IMR-90 (cell line): ENCODE results near the gene MAN1C1. TPM values are rescaled to one million over a fixed set of nuclear protein-coding genes. Genes with fewer than 3 reads are reported as not detected.
A peak's percentile ranks its signal among the peaks of the same experiment; 100 is the strongest.

Source experiments
- ATAC-seq: fragments of 200-7000 bp; cut with Tn5 transposase; 2 replicates; pipeline ENCODE4 v1.9.1; 2020; ENCODE audit warnings: low read depth, mild to moderate bottlenecking, moderate library complexity
- BruUV-seq: library from RNA; stranded (reverse); fragments of 400-500 nt; replicated peaks from 2 replicates; lab custom pipeline; 2021; lab: Mats Ljungman, UMichigan
- CTCF ChIA-PET: fragments of 300-600 bp; formaldehyde crosslinking; extraction: SDS; loops from one replicate; lab custom pipeline; 2021; ENCODE audit warnings: antibody characterized with exemption; lab: Yijun Ruan, JAX
- POLR2A ChIA-PET: fragments of 300-600 bp; sonication (Branson Sonifier 250); formaldehyde crosslinking; loops from one replicate; lab custom pipeline; 2022; ENCODE audit warnings: antibody characterized with exemption; ENCODE audit not compliant: unreplicated experiment; lab: Charles Lee
- DNase-seq: peaks from one replicate; pipeline ENCODE4 v3.0.0; 2013
- H2AFZ ChIP-seq: replicated peaks from 2 replicates; pipeline ENCODE3; 2013; ENCODE audit warnings: low read length, mild to moderate bottlenecking; ENCODE audit not compliant: poor library complexity
- H2AK5ac ChIP-seq: 2 replicates; pipeline ENCODE4 v1.6.1; 2013; ENCODE audit warnings: low read depth, low read length, inconsistent platforms
- H2AK9ac ChIP-seq: replicated peaks from 2 replicates; pipeline ENCODE3; 2013; ENCODE audit warnings: mild to moderate bottlenecking, low read depth, low read length, moderate library complexity; ENCODE audit not compliant: poor library complexity
- H2BK120ac ChIP-seq: 2 replicates; pipeline ENCODE4 v1.6.1; 2013; ENCODE audit warnings: low read depth, low read length, inconsistent platforms
- H2BK15ac ChIP-seq: 3 replicates; pipeline ENCODE4 v1.6.1; 2013; ENCODE audit warnings: low read depth, low read length, inconsistent platforms
- H2BK20ac ChIP-seq: 2 replicates; pipeline ENCODE4 v1.6.1; 2013; ENCODE audit warnings: low read depth, mild to moderate bottlenecking, inconsistent platforms, low read length, moderate library complexity
- H2BK5ac ChIP-seq: 2 replicates; pipeline ENCODE4 v1.6.1; 2013; ENCODE audit warnings: mild to moderate bottlenecking, low read depth, low read length, inconsistent platforms; ENCODE audit not compliant: poor library complexity, severe bottlenecking
- H3K14ac ChIP-seq: replicated peaks from 2 replicates; pipeline ENCODE4 v1.6.1; 2013; ENCODE audit warnings: low read depth, low read length, inconsistent platforms
- H3K18ac ChIP-seq: 2 replicates; pipeline ENCODE4 v1.6.1; 2013; ENCODE audit warnings: low read depth, low read length, control low read depth
- H3K23ac ChIP-seq: 2 replicates; pipeline ENCODE4 v1.6.1; 2013; ENCODE audit warnings: low read depth, low read length, inconsistent platforms
- H3K27ac ChIP-seq: 2 replicates; pipeline ENCODE4 v1.5.1; 2013; ENCODE audit warnings: mild to moderate bottlenecking, control low read depth, low read length; ENCODE audit not compliant: insufficient read depth
- H3K27me3 ChIP-seq: 2 replicates; pipeline ENCODE4 v1.6.1; 2013; ENCODE audit warnings: low read length; ENCODE audit not compliant: control insufficient read depth, insufficient read depth
- H3K36me3 ChIP-seq: 2 replicates; pipeline ENCODE4 v1.6.1; 2013; ENCODE audit warnings: low read length, mixed read lengths; ENCODE audit not compliant: control insufficient read depth, insufficient read depth
- H3K4ac ChIP-seq: 2 replicates; pipeline ENCODE4 v1.6.1; 2013; ENCODE audit warnings: low read depth, low read length, inconsistent platforms
- H3K4me1 ChIP-seq: 2 replicates; pipeline ENCODE4 v1.6.1; 2013; ENCODE audit warnings: low read length, mixed read lengths; ENCODE audit not compliant: control insufficient read depth, insufficient read depth
- H3K4me2 ChIP-seq: 2 replicates; pipeline ENCODE4 v1.6.1; 2013; ENCODE audit warnings: low read depth, mild to moderate bottlenecking, control low read depth, low read length, moderate library complexity
- H3K4me3 ChIP-seq: 2 replicates; pipeline ENCODE4 v1.5.1; 2013; ENCODE audit warnings: low read depth, mild to moderate bottlenecking, control low read depth, low read length, moderate library complexity; ENCODE audit not compliant: insufficient read depth
- H3K56ac ChIP-seq: 2 replicates; pipeline ENCODE4 v1.6.1; 2013; ENCODE audit warnings: low read length, inconsistent platforms; ENCODE audit not compliant: insufficient read depth; ENCODE audit errors: extremely low read depth
- H3K79me1 ChIP-seq, 2 experiments: 2 replicates each; pipeline ENCODE4 v1.6.1; 2013; ENCODE audit warnings: low read length in 2 of 2, inconsistent platforms in 1 of 2, low read depth in 1 of 2
- H3K9ac ChIP-seq: 2 replicates; pipeline ENCODE4 v1.6.1; 2013; ENCODE audit warnings: low read depth, low read length, control low read depth
- H3K9me1 ChIP-seq: 2 replicates; pipeline ENCODE4 v1.6.1; 2013; ENCODE audit warnings: low read length, inconsistent platforms; ENCODE audit not compliant: insufficient read depth
- H3K9me3 ChIP-seq: 2 replicates; pipeline ENCODE4 v1.6.1; 2013; ENCODE audit warnings: low read length; ENCODE audit not compliant: control insufficient read depth, insufficient read depth
- H4K20me1 ChIP-seq: 2 replicates; pipeline ENCODE4 v1.6.1; 2013; ENCODE audit warnings: low read length, inconsistent platforms; ENCODE audit not compliant: insufficient read depth
- H4K5ac ChIP-seq: 2 replicates; pipeline ENCODE4 v1.6.1; 2013; ENCODE audit warnings: mild to moderate bottlenecking, low read depth, low read length, control low read depth
- H4K8ac ChIP-seq, 2 experiments: 2 replicates each; pipeline ENCODE4 v1.6.1; 2013; ENCODE audit warnings: low read depth in 2 of 2, low read length in 2 of 2, control low read depth in 1 of 2, inconsistent platforms in 1 of 2
- H4K91ac ChIP-seq: 2 replicates; pipeline ENCODE4 v1.6.1; 2013; ENCODE audit warnings: low read depth, low read length, inconsistent platforms; ENCODE audit not compliant: insufficient read depth
- CEBPB ChIP-seq: IDR thresholded peaks from 2 replicates; pipeline ENCODE4 v1.6.1; 2012; ENCODE audit warnings: low read depth, low read length, improper control_type of control experiment
- CHD1 ChIP-seq: IDR thresholded peaks from 2 replicates; pipeline ENCODE4 v1.6.1; 2012; ENCODE audit warnings: low read depth, low read length, improper control_type of control experiment
- MAFK ChIP-seq: IDR thresholded peaks from 2 replicates; pipeline ENCODE4 v1.6.1; 2012; ENCODE audit warnings: low read depth, low read length, improper control_type of control experiment
- MXI1 ChIP-seq: IDR thresholded peaks from 2 replicates; pipeline ENCODE4 v1.6.1; 2012; ENCODE audit warnings: low read depth, mild to moderate bottlenecking, low read length, moderate library complexity, borderline replicate concordance
- RCOR1 ChIP-seq: IDR thresholded peaks from 2 replicates; pipeline ENCODE4 v1.6.1; 2012; ENCODE audit warnings: mild to moderate bottlenecking, low read length, improper control_type of control experiment; ENCODE audit not compliant: insufficient replicate concordance
- RFX5 ChIP-seq: IDR thresholded peaks from 2 replicates; pipeline ENCODE4 v1.8.0; 2012; ENCODE audit warnings: low read depth, mild to moderate bottlenecking, low read length, moderate library complexity
- WGBS, 2 experiments: methylation state at CpG; one replicate each; pipeline versions ENCODE4 v1.1.5 to v1.1.7; 2013; ENCODE audit warnings: missing lambda C conversion rate in 2 of 2; ENCODE audit not compliant: insufficient read length in 1 of 2; ENCODE audit errors: extremely low coverage in 2 of 2; 5-methylcytosine and 5-hydroxymethylcytosine counted together
- dilution Hi-C: fragments of 300-500 bp; cut with HindIII; formaldehyde crosslinking; loops from one replicate; pipeline ENCODE4 v1.14.3; 2018; ENCODE audit warnings: low sequenced_read_pairs; ENCODE audit not compliant: unreplicated experiment
- in situ Hi-C: fragments of 300-500 bp; cut with MboI; formaldehyde crosslinking; loops from 3 replicates; pipeline ENCODE4 v1.14.3; 2019; ENCODE audit warnings: low sequenced_read_pairs, inconsistent platforms, mixed read lengths
- intact Hi-C: fragments of 100-400 bp; cut with micrococcal nuclease; formaldehyde crosslinking; loops from 2 replicates; pipeline ENCODE4 v1.10.0; 2022
- polyA plus RNA-seq, 3 experiments: library from polyadenylated mRNA; depleted of rRNA; stranded (reverse); fragments of >200 nt; gene quantifications; 2 replicates each; pipeline ENCODE4 v1.2.3, GENCODE V29; 2012; ENCODE audit warnings: low replicate concordance in 1 of 3
- total RNA-seq: library from RNA; depleted of rRNA; stranded (reverse); fragments of >200 nt; gene quantifications from 2 replicates; pipeline ENCODE4 v1.2.3, GENCODE V29; 2012
- TF ChIP-seq, protein P1 (sequence below): conservative IDR thresholded peaks from 2 replicates; pipeline ENCODE4 v1.5.1; 2012; ENCODE audit warnings: mild to moderate bottlenecking, low read depth, low read length, improper control_type of control experiment
- TF ChIP-seq, protein P2 (sequence below): fragments of 150-350 bp; IDR thresholded peaks from 2 replicates; pipeline ENCODE4 v1.6.1; 2016; ENCODE audit warnings: low read depth, mild to moderate bottlenecking, low read length, moderate library complexity, borderline replicate concordance

MAN1C1 gene
- total and polyA plus RNA-seq, 2 of the 4 experiments (the other 2 are of a cell fraction) = 3.2 to 11.3 TPM

DNA sequence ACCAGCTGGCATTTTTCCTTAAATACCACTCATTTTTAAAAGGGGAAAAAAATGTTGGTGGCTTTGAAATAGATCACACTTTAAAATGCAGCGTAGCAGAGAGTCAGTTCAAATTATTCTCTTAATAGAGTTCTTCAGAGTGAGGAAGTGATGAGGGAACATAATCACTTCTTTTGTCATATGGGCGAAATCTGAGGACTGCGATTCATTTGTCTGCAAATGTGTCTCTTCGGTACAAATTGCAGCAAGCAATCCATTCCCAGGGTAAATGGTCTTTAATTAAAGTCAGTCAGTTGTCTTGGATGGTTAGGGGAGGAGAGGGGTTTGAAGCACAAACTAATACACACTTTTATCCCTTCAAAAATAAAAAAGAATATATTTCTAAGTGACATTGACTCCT is 97.4 kb downstream of the MAN1C1 start:
- Histone ChIP-seq H3K27me3 (no peaks in the 10 kb centered on the region), H3K4me2 (peak overlapping the region; percentile 32; the same call in 1 of the 2 replicates), H3K9ac (peak overlapping the region; percentile 14; the same call in 1 of the 2 replicates), H3K23ac (0 out of 2 replicates have a peak overlapping the region, but pooled peaks have one; percentile 19), H3K9me3 (no peaks in the 10 kb centered on the region), H3K4me3 (no peak overlapping the region), H4K20me1 (0 out of 2 replicates have a peak, but pooled peaks cover 5% of the 10 kb centered on the region), H2BK120ac (peak overlapping the region; percentile 93), H3K56ac (peak overlapping the region; percentile 18; the same call in 1 of the 2 replicates), H4K5ac (peak overlapping the region; percentile 73), H4K91ac (peak overlapping the region; percentile 73), H2AK5ac (no peak overlapping the region), H3K18ac (peak overlapping the region; percentile 82), H4K8ac (peak overlapping the region; percentile 32 to 34; a peak in 3 of 4 replicates), H2AK9ac (no peak overlapping the region), H3K4me1 (peaks cover 46% of the 10 kb centered on the region), H3K36me3 (no peaks in the 10 kb centered on the region), H3K4ac (peak overlapping the region; percentile 89), H2AFZ (no peak overlapping the region), H2BK5ac (peak overlapping the region; percentile 15), H3K9me1 (peaks cover 42% of the 10 kb centered on the region), H2BK15ac (peak overlapping the region; percentile 99), H3K14ac (peak overlapping the region; percentile 16), H3K79me1 (peaks cover 0 to 38% of the 10 kb centered on the region in 2 experiments; a peak in 2 of 4 replicates), H2BK20ac (peak overlapping the region; percentile 95), H3K27ac (peak overlapping the region; percentile 83; the same call in 1 of the 2 replicates)
- no CpG with 5 or more reads among the region's 4 CpGs for whole genome bisulfite sequencing, 2 experiments
- POLR2A ChIA-PET = no interaction called here
- in situ Hi-C loops (no loop called here), dilution Hi-C loops (no loop called here), intact Hi-C loops (loop anchor here (5.0 kb wide), 1 partner anchor 83 kb away; no protein-coding TSS in a partner anchor)
- no TSS peak for BruUV-seq
- ATAC-seq (no peak), DNase-seq (no peak)
- TF ChIP-seq CHD1 (no peak), CEBPB (no peak), MAFK (no peak), RCOR1 (no peak), MXI1 (no peak), RFX5 (no peak)
- TF ChIP-seq, protein P1, sequence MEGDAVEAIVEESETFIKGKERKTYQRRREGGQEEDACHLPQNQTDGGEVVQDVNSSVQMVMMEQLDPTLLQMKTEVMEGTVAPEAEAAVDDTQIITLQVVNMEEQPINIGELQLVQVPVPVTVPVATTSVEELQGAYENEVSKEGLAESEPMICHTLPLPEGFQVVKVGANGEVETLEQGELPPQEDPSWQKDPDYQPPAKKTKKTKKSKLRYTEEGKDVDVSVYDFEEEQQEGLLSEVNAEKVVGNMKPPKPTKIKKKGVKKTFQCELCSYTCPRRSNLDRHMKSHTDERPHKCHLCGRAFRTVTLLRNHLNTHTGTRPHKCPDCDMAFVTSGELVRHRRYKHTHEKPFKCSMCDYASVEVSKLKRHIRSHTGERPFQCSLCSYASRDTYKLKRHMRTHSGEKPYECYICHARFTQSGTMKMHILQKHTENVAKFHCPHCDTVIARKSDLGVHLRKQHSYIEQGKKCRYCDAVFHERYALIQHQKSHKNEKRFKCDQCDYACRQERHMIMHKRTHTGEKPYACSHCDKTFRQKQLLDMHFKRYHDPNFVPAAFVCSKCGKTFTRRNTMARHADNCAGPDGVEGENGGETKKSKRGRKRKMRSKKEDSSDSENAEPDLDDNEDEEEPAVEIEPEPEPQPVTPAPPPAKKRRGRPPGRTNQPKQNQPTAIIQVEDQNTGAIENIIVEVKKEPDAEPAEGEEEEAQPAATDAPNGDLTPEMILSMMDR = no peak
- TF ChIP-seq, protein P2, sequence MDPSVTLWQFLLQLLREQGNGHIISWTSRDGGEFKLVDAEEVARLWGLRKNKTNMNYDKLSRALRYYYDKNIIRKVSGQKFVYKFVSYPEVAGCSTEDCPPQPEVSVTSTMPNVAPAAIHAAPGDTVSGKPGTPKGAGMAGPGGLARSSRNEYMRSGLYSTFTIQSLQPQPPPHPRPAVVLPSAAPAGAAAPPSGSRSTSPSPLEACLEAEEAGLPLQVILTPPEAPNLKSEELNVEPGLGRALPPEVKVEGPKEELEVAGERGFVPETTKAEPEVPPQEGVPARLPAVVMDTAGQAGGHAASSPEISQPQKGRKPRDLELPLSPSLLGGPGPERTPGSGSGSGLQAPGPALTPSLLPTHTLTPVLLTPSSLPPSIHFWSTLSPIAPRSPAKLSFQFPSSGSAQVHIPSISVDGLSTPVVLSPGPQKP = no peak
- CTCF ChIA-PET = interaction anchor here (1.5 kb wide), 1 partner anchor 95 kb away, joined by 4 read pairs; no protein-coding TSS in a partner anchor
